ENCODE measurements around the gene PKLR. TPM values are rescaled to one million over a fixed set of nuclear protein-coding genes. Genes with fewer than 3 reads are reported as not detected.

The PKLR gene
- total RNA-seq, 1 donor: not detected

GRCh38 chr1:155285631-155286044 lies 15.6 kb downstream of the PKLR start:
- DNase-seq (ENCODE audit: low read depth): no peak
- H3K4me3 ChIP-seq (ENCODE audit: low read depth, low read length): no peak overlapping the region
- TF ChIP-seq CTCF (IDR thresholded peaks at IDR 0.05; ENCODE audit: insufficient read depth, low read length): no peak

GRCh38 chr1:155285063-155285462 lies 16.2 kb downstream of the PKLR start:
- no peak for TF ChIP-seq CTCF (IDR thresholded peaks at IDR 0.05; ENCODE audit: insufficient read depth, low read length)
- no peak for DNase-seq (ENCODE audit: low read depth)
- no peak overlapping the region for H3K4me3 ChIP-seq (ENCODE audit: low read depth, low read length)

GRCh38 chr1:155284476-155284875 lies 16.8 kb downstream of the PKLR start:
- no peak overlapping the region for H3K4me3 ChIP-seq (ENCODE audit: low read depth, low read length)
- TF ChIP-seq CTCF (IDR thresholded peaks at IDR 0.05; ENCODE audit: insufficient read depth, low read length): no peak
- DNase-seq (ENCODE audit: low read depth): no peak

GRCh38 chr1:155282488-155283091 lies 18.6 kb downstream of the PKLR start:
- no peak overlapping the region for H3K4me3 ChIP-seq (ENCODE audit: low read depth, low read length)
- DNase-seq (ENCODE audit: low read depth): no peak
- no peak for TF ChIP-seq CTCF (IDR thresholded peaks at IDR 0.05; ENCODE audit: insufficient read depth, low read length)

- no peak for DNase-seq (ENCODE audit: low read depth)
- H3K4me3 ChIP-seq (ENCODE audit: low read depth, low read length): no peak overlapping the region
- TF ChIP-seq CTCF (IDR thresholded peaks at IDR 0.05; ENCODE audit: insufficient read depth, low read length): no peak
Observed at GRCh38 chr1:155279268-155279667, 22.0 kb downstream of the PKLR start.

- no peak for TF ChIP-seq CTCF (IDR thresholded peaks at IDR 0.05; ENCODE audit: insufficient read depth, low read length)
- no peak overlapping the region for H3K4me3 ChIP-seq (ENCODE audit: low read depth, low read length)
- DNase-seq (ENCODE audit: low read depth): no peak
Observed at GRCh38 chr1:155278689-155279160, 22.5 kb downstream of the PKLR start.
